Adrenal gland (tissue), 12 donors: ENCODE results near the gene CCAR1. TPM values are rescaled to one million over a fixed set of nuclear protein-coding genes. Genes with fewer than 3 reads are reported as not detected.
"Not testable (repeated sequence)": the region's sequence is repeated elsewhere in the genome, so short reads cannot be mapped to it uniquely, and the experiment has no call there.

Source experiments
- DNase-seq, 7 donors: peaks; one replicate each; pipeline ENCODE4 v3.0.0-alpha.2; 2019 to 2020
- H3K27ac ChIP-seq, 5 donors: fragments of 200-600 bp; sonication (generic) in 4 of 5; 1 replicate in 3 of 5; 2 replicates in 2 of 5; pipeline versions ENCODE4 v1.5.1 to v1.8.0; 2016 to 2020; ENCODE audit warnings: mild to moderate bottlenecking in 1 of 5
- H3K27me3 ChIP-seq: fragments of 200-600 bp; 2 replicates; pipeline ENCODE4 v1.8.0; 2021
- H3K36me3 ChIP-seq, 2 donors: fragments of 200-600 bp; replicated peaks in 1 of 2; 1 replicate in 1 of 2; 2 replicates in 1 of 2; pipeline versions ENCODE4 v1.5.1 to v1.8.0; 2018 to 2022
- H3K4me1 ChIP-seq, 2 donors: fragments of 200-600 bp; replicated peaks in 1 of 2; 1 replicate in 1 of 2; 2 replicates in 1 of 2; pipeline versions ENCODE4 v1.5.1 to v1.8.0; 2018 to 2021
- H3K4me3 ChIP-seq, 4 donors: fragments of 200-600 bp; sonication (generic) in 3 of 4; one replicate each; pipeline ENCODE4 v1.5.1; 2016 to 2018
- H3K9me3 ChIP-seq, 3 donors: fragments of 200-600 bp; sonication (generic) in 1 of 3; replicated peaks in 1 of 3; 1 replicate in 2 of 3; 2 replicates in 1 of 3; pipeline versions ENCODE4 v1.5.1 to v1.8.0; 2016 to 2021
- CTCF ChIP-seq, 6 experiments: fragments of 450-650 bp in 4 of 6; fragments of 200-600 bp in 2 of 6; sonication (generic) in 1 of 6; IDR thresholded peaks; 1 replicate in 5 of 6; 2 replicates in 1 of 6; pipeline versions ENCODE4 v1.5.1 to v1.8.0; 2016 to 2021; ENCODE audit warnings: antibody characterized with exemption in 6 of 6, mild to moderate bottlenecking in 2 of 6, moderate library complexity in 1 of 6
- POLR2A ChIP-seq, 2 donors: fragments of 450-650 bp; IDR thresholded peaks; one replicate each; pipeline ENCODE4 v1.6.1; 2017; ENCODE audit warnings: antibody characterized with exemption in 2 of 2, mild to moderate bottlenecking in 2 of 2, moderate library complexity in 1 of 2
- WGBS, 4 donors: extraction: QIAGEN DNeasy Blood & Tissue Kit in 2 of 4; methylation state at CpG; one replicate each; pipeline versions ENCODE4 v1.1.5 to v1.1.7; 2013 to 2017; 5-methylcytosine and 5-hydroxymethylcytosine counted together
- intact Hi-C, 2 donors: fragments of 100-400 bp; cut with DNase I; formaldehyde crosslinking; loops; one replicate each; pipeline versions ENCODE4 v1.14.1 to v1.15.0; 2022 to 2023
- polyA plus RNA-seq, 3 donors: library from polyadenylated mRNA; stranded (reverse); fragments of 200-250 nt in 2 of 3; fragments of 350-450 nt in 1 of 3; fragmentation: Illumina TruSeq in 1 of 3; extraction: RNeasy Lipid Tissue Mini Kit (QIAGEN cat#74804) in 1 of 3; gene quantifications; one replicate each; pipeline ENCODE4 v1.2.3, GENCODE V29; 2013 to 2014
- total RNA-seq, 9 donors: library from RNA; depleted of rRNA in 4 of 9; stranded (reverse); fragments of >200 nt in 4 of 9; fragments of 120-200 nt in 1 of 9; fragmentation: NEBNext Ultra II Directional in 1 of 9; extraction: Animal tissue kit (Norgen Biotek cat#: 25700) in 1 of 9; gene quantifications; one replicate each; pipeline versions ENCODE4 v1.1.0 to v1.2.4, GENCODE V29; 2013 to 2023
- donor health status: healthy with polysubstance abuse.
- donor health status: Bipolar disorder and iron deficiency.
- donor health status: DM: yes; HTN: yes; CAD: no.
- donor health status: DM: no; HTN: no; CAD: no.
- donor health status: DM: no; HTN: no; CAD: no.
- donor health status: DM: yes; HTN: yes; CAD: no.

The CCAR1 gene
- total and polyA plus RNA-seq, 12 donors = 26.0 to 102 (median 60.6) TPM

- no peaks in the 10 kb centered on the region for H3K36me3 ChIP-seq
- no peaks in the 10 kb centered on the region for H3K27me3 ChIP-seq
- intact Hi-C loops = no loop called here
- no peak for DNase-seq
- 88 to 94% (median 90%) methylated on average over 1 of the region's 1 CpG for WGBS, 4 donors
- H3K4me1 ChIP-seq = peaks cover 2 to 5% of the 10 kb centered on the region in 2 donors
- H3K27ac ChIP-seq = no peak overlapping the region
- TF ChIP-seq POLR2A (IDR thresholded peaks at IDR 0.05) = no peak
- TF ChIP-seq CTCF (IDR thresholded peaks at IDR 0.05) = no peak
- no peak overlapping the region for H3K4me3 ChIP-seq
- H3K9me3 ChIP-seq = no peaks in the 10 kb centered on the region
Measured at GRCh38 chr10:68696018-68696417, 25.0 kb upstream of the CCAR1 start.

- Histone ChIP-seq H3K27ac (no peak overlapping the region), H3K4me1 (peaks cover 2 to 5% of the 10 kb centered on the region in 2 donors), H3K4me3 (no peak overlapping the region), H3K36me3 (no peaks in the 10 kb centered on the region), H3K9me3 (no peaks in the 10 kb centered on the region), H3K27me3 (no peaks in the 10 kb centered on the region)
- no peak for DNase-seq
- intact Hi-C loops = no loop called here
- no peak for TF ChIP-seq CTCF (IDR thresholded peaks at IDR 0.05)
- TF ChIP-seq POLR2A (IDR thresholded peaks at IDR 0.05) = no peak
- whole genome bisulfite sequencing, 4 donors = 93 to 98% (median 96%) methylated on average over 1 of the region's 1 CpG
Measured at GRCh38 chr10:68697106-68697505, 23.9 kb upstream of the CCAR1 start.

GRCh38 chr10:68700197-68700596 lies 20.8 kb upstream of the CCAR1 start:
- WGBS, 4 donors = 78 to 88% (median 82%) methylated on average over 1 of the region's 1 CpG
- Histone ChIP-seq H3K27me3 (no peaks in the 10 kb centered on the region), H3K9me3 (no peaks in the 10 kb centered on the region), H3K36me3 (no peaks in the 10 kb centered on the region), H3K4me1 (peaks cover 2 to 5% of the 10 kb centered on the region in 2 donors), H3K27ac (no peak overlapping the region), H3K4me3 (no peak overlapping the region)
- DNase-seq = no peak
- intact Hi-C loops = no loop called here
- TF ChIP-seq CTCF (IDR thresholded peaks at IDR 0.05) (no peak), POLR2A (IDR thresholded peaks at IDR 0.05) (no peak)

GRCh38 chr10:68705548-68705947 lies 15.5 kb upstream of the CCAR1 start:
- Histone ChIP-seq H3K36me3 (no peaks in the 10 kb centered on the region), H3K4me3 (no peak overlapping the region), H3K27ac (no peak overlapping the region), H3K4me1 (no peaks in the 10 kb centered on the region), H3K9me3 (no peaks in the 10 kb centered on the region), H3K27me3 (no peaks in the 10 kb centered on the region)
- intact Hi-C loops = no loop called here
- WGBS, 4 donors = 90 to 100% (median 96%) methylated on average over 1 of the region's 1 CpG
- no peak for DNase-seq
- TF ChIP-seq POLR2A (IDR thresholded peaks at IDR 0.05) = no peak
- TF ChIP-seq CTCF (IDR thresholded peaks at IDR 0.05) = no peak

- intact Hi-C loops, H3K4me1 ChIP-seq, H3K36me3 ChIP-seq, DNase-seq, H3K9me3 ChIP-seq, H3K27ac ChIP-seq, H3K27me3 ChIP-seq, H3K4me3 ChIP-seq: not testable (repeated sequence)
- WGBS, 4 donors = 79 to 98% (median 91%) methylated on average over 5 of the region's 5 CpGs
Measured at GRCh38 chr10:68708987-68709386, 12.1 kb upstream of the CCAR1 start.

GRCh38 chr10:68713065-68713464 lies 8.0 kb upstream of the CCAR1 start:
- H3K27me3 ChIP-seq, H3K4me1 ChIP-seq, H3K9me3 ChIP-seq, H3K36me3 ChIP-seq, H3K4me3 ChIP-seq, DNase-seq, H3K27ac ChIP-seq: not testable (repeated sequence)
- 87 to 95% (median 90%) methylated on average over 11 to 13 of the region's 13 CpGs for WGBS, 4 donors
- intact Hi-C loops = loop anchor here in 1 of 2 donors (10.0 kb wide), 1 partner anchor 158 kb away; no protein-coding TSS in a partner anchor
